ENCODE measurements around the gene KRTAP5-3. TPM values are rescaled to one million over a fixed set of nuclear protein-coding genes. Genes with fewer than 3 reads are reported as not detected.

The KRTAP5-3 gene
- total and polyA plus RNA-seq, 2 of the 8 experiments (the other 6 are each of a cell fraction or from before 2014, with no cell fraction given) = not detected

GRCh38 chr11:1567721-1568100, 40.6 kb downstream of the KRTAP5-3 start:
- Histone ChIP-seq H3K23ac (ENCODE audit: insufficient read length) (no peak overlapping the region), H2BK15ac (ENCODE audit: low read length) (no peak overlapping the region), H3K36me3 (ENCODE audit: control insufficient read depth in 2 of 4, insufficient read depth in 4 of 4, low read length in 3 of 4) (no peaks in the 10 kb centered on the region), H3K4me2 (ENCODE audit: insufficient read depth in 1 of 2, low read depth in 2 of 2, low read length in 2 of 2) (peak overlapping the region; percentile 12 to 60; a peak in 3 of 4 replicates), H2BK12ac (ENCODE audit: low read depth, low read length) (peak overlapping the region; percentile 80; the same call in 1 of the 2 replicates), H3K27me3 (replicated peaks in 1 of 4; ENCODE audit: control insufficient read depth in 3 of 4, extremely low read depth in 1 of 4, insufficient read depth in 3 of 4, low read length in 3 of 4) (peaks cover 4 to 27% (median 23%) of the 10 kb centered on the region in 4 experiments), H3K18ac (ENCODE audit: extremely low read depth, low read length) (peak overlapping the region; percentile 52; the same call in 1 of the 2 replicates), H2BK5ac (ENCODE audit: low read depth, low read length) (peak overlapping the region; percentile 66; the same call in 1 of the 2 replicates), H3K4ac (replicated peaks; ENCODE audit: insufficient read length, low read depth, low read length) (peak overlapping the region; percentile 83), H3K27ac (ENCODE audit: low read depth, low read length) (no peak overlapping the region), H3K79me2 (ENCODE audit: control insufficient read depth in 1 of 2, insufficient read depth in 2 of 2, low read length in 2 of 2) (no peaks in the 10 kb centered on the region), H2BK120ac (replicated peaks; ENCODE audit: low read depth, low read length) (peak overlapping the region; percentile 29), H4K8ac (ENCODE audit: extremely low read depth, insufficient read depth, low read length) (no peak overlapping the region; the same call in 1 of the 2 replicates), H3K9ac (replicated peaks in 1 of 4; ENCODE audit: extremely low read depth in 1 of 4, low read depth in 3 of 4, low read length in 3 of 4) (no peak overlapping the region; a peak in 2 of 7 replicates), H4K20me1 (replicated peaks in 1 of 2; ENCODE audit: control insufficient read depth in 1 of 2, insufficient read depth in 2 of 2, low read length in 2 of 2) (peaks cover 4 to 22% of the 10 kb centered on the region in 2 experiments), H3K23me2 (ENCODE audit: low read depth, low read length) (no peaks in the 10 kb centered on the region; the same call in 1 of the 2 replicates), H3K79me1 (ENCODE audit: low read depth, low read length) (no peaks in the 10 kb centered on the region), H3K4me1 (replicated peaks in 1 of 4; ENCODE audit: control insufficient read depth in 3 of 4, insufficient read depth in 4 of 4, low read length in 3 of 4) (peaks cover 0 to 51% (median 38%) of the 10 kb centered on the region in 4 experiments; a peak in 6 of 7 replicates), H3K56ac (replicated peaks; ENCODE audit: insufficient read length, low read depth, low read length) (no peak overlapping the region), H2AFZ (ENCODE audit: low read length) (no peak overlapping the region), H2AK5ac (ENCODE audit: low read depth, low read length) (0 out of 2 replicates have a peak overlapping the region, but pooled peaks have one; percentile 15), H2BK20ac (ENCODE audit: low read length) (no peak overlapping the region), H3K4me3 (ENCODE audit: extremely low read depth in 1 of 4, insufficient read depth in 2 of 4, low read depth in 3 of 4, low read length in 4 of 4) (no peak overlapping the region), H3K14ac (ENCODE audit: insufficient read length) (no peak overlapping the region), H3K9me3 (ENCODE audit: insufficient read depth in 2 of 2, low read depth in 1 of 2, low read length in 1 of 2) (no peaks in the 10 kb centered on the region), H4K91ac (replicated peaks; ENCODE audit: insufficient read length, low read length) (peak overlapping the region; percentile 73), H4K5ac (ENCODE audit: insufficient read length, low read depth, low read length) (no peak overlapping the region)
- CTCF ChIA-PET (ENCODE audit: partially characterized antibody) = interaction anchor here (0.6 to 9.1 kb wide), 9 partner anchors 12 to 993 kb away, joined by 3 to 100 read pairs (median 4); no protein-coding TSS in a partner anchor
- POLR2A ChIA-PET (ENCODE audit: partially characterized antibody) = interaction anchor here (1.7 to 6.9 kb wide), 2 partner anchors 10 to 14 kb away, joined by 4 to 58 read pairs; no protein-coding TSS in a partner anchor
- FAIRE-seq = no peak
- DNase-seq (ENCODE audit: low read depth in 1 of 2, low spot score in 2 of 2) = no peak
- TF ChIP-seq NRF1 (IDR thresholded peaks at IDR 0.05; ENCODE audit: low read depth, low read length) = no peak
- TF ChIP-seq, protein P1, sequence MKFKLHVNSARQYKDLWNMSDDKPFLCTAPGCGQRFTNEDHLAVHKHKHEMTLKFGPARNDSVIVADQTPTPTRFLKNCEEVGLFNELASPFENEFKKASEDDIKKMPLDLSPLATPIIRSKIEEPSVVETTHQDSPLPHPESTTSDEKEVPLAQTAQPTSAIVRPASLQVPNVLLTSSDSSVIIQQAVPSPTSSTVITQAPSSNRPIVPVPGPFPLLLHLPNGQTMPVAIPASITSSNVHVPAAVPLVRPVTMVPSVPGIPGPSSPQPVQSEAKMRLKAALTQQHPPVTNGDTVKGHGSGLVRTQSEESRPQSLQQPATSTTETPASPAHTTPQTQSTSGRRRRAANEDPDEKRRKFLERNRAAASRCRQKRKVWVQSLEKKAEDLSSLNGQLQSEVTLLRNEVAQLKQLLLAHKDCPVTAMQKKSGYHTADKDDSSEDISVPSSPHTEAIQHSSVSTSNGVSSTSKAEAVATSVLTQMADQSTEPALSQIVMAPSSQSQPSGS (IDR thresholded peaks at IDR 0.05; ENCODE audit: low read length) = no peak
- no peak for TF ChIP-seq MAFK (IDR thresholded peaks at IDR 0.05; ENCODE audit: low read depth, low read length)
- TF ChIP-seq HDAC2 (IDR thresholded peaks at IDR 0.05; ENCODE audit: borderline replicate concordance in 1 of 2, low read depth in 2 of 2, low read length in 2 of 2) = no peak
- no peak for TF ChIP-seq EZH2 (IDR thresholded peaks at IDR 0.05; ENCODE audit: low read depth, low read length, severe bottlenecking)
- WGBS, 2 experiments (ENCODE audit: extremely low coverage in 1 of 2, insufficient coverage in 1 of 2, insufficient read length in 1 of 2, insufficient replicate concordance in 2 of 2, low coverage in 1 of 2, low lambda C conversion rate in 2 of 2, missing lambda C conversion rate in 1 of 2) = 81% methylated on average over 6 of the region's 7 CpGs; no CpG with 5 or more reads in 1 of the 2 experiments

Data from H1 (cell line).